ENCODE results near the gene TRPV3. TPM values are rescaled to one million over a fixed set of nuclear protein-coding genes. Genes with fewer than 3 reads are reported as not detected.

TRPV3 gene
- total RNA-seq, 4 donors from 2014 or later: 4.2 to 21.4 (median 9.7) TPM

- Histone ChIP-seq H3K4me3 (no peak overlapping the region), H3K4me1 (no peaks in the 10 kb centered on the region), H3K36me3 (peaks cover 0 to 94% (median 4%) of the 10 kb centered on the region in 3 donors), H3K27me3 (no peaks in the 10 kb centered on the region), H3K27ac (no peak overlapping the region), H3K9me3 (no peaks in the 10 kb centered on the region)
- WGBS, 2 donors: 69% methylated on average over 5 of the region's 5 CpGs
- no peak for TF ChIP-seq CTCF (IDR thresholded peaks at IDR 0.05)
- TF ChIP-seq EP300 (IDR thresholded peaks at IDR 0.05): peak in 1 of 2 donors; percentile 20
- DNase-seq (ENCODE audit: low spot score in 2 of 2): peak in 1 of 2 donors; percentile 10
Observed at GRCh38 chr17:3575511-3575910, 17.9 kb upstream of the TRPV3 start.

GRCh38 chr17:3574231-3574630 is 16.6 kb upstream of the TRPV3 start:
- H3K9me3 ChIP-seq: no peaks in the 10 kb centered on the region
- H3K4me3 ChIP-seq: no peak overlapping the region
- TF ChIP-seq POLR2A (IDR thresholded peaks at IDR 0.05): no peak
- TF ChIP-seq EP300 (IDR thresholded peaks at IDR 0.05): no peak
- no peak for TF ChIP-seq CTCF (IDR thresholded peaks at IDR 0.05)
- 87 to 93% methylated on average over 7 of the region's 7 CpGs for WGBS, 2 donors
- no peak for DNase-seq (ENCODE audit: low spot score in 2 of 2)
- H3K27ac ChIP-seq: no peak overlapping the region
- H3K36me3 ChIP-seq: peaks cover 0 to 93% (median 4%) of the 10 kb centered on the region in 3 donors
- H3K4me1 ChIP-seq: no peaks in the 10 kb centered on the region
- no peaks in the 10 kb centered on the region for H3K27me3 ChIP-seq

- Histone ChIP-seq H3K4me3 (no peak overlapping the region), H3K27ac (no peak overlapping the region), H3K9me3 (no peaks in the 10 kb centered on the region), H3K27me3 (no peaks in the 10 kb centered on the region), H3K4me1 (no peaks in the 10 kb centered on the region), H3K36me3 (peaks cover 0 to 93% (median 4%) of the 10 kb centered on the region in 3 donors)
- DNase-seq (ENCODE audit: low spot score in 2 of 2): no peak
- 89% methylated on average over 18 to 19 of the region's 22 CpGs for WGBS, 2 donors
- TF ChIP-seq EP300 (IDR thresholded peaks at IDR 0.05) (no peak), POLR2A (IDR thresholded peaks at IDR 0.05) (no peak), CTCF (IDR thresholded peaks at IDR 0.05) (no peak)
Observed at GRCh38 chr17:3573246-3574100, 15.9 kb upstream of the TRPV3 start.

- peaks cover 0 to 92% (median 4%) of the 10 kb centered on the region in 3 donors for H3K36me3 ChIP-seq
- 93 to 96% methylated on average over 5 to 6 of the region's 7 CpGs for WGBS, 2 donors
- no peaks in the 10 kb centered on the region for H3K27me3 ChIP-seq
- no peaks in the 10 kb centered on the region for H3K9me3 ChIP-seq
- H3K27ac ChIP-seq: no peak overlapping the region
- no peak overlapping the region for H3K4me3 ChIP-seq
- TF ChIP-seq POLR2A (IDR thresholded peaks at IDR 0.05) (no peak), CTCF (IDR thresholded peaks at IDR 0.05) (no peak), EP300 (IDR thresholded peaks at IDR 0.05) (no peak)
- no peaks in the 10 kb centered on the region for H3K4me1 ChIP-seq
- DNase-seq (ENCODE audit: low spot score in 2 of 2): no peak
Observed at GRCh38 chr17:3572231-3572630, 14.6 kb upstream of the TRPV3 start.
